ENCODE measurements around the gene KRT38.

Gene KRT38

GRCh38 chr17:41393294-41393693 is 47.5 kb downstream of the KRT38 start:
- Mint-ChIP-seq H3K4me3 (no peak overlapping the region), H3K27me3 (ENCODE audit: low read depth) (no peaks in the 10 kb centered on the region), H3K4me1 (peaks cover 28% of the 10 kb centered on the region), H3K36me3 (ENCODE audit: low read depth) (no peaks in the 10 kb centered on the region), H3K9me3 (peaks cover 2% of the 10 kb centered on the region), H3K27ac (peak overlapping the region in 1 of 3 experiments; percentile 6)
- TF ChIP-seq CTCF (IDR thresholded peaks at IDR 0.05; ENCODE audit: unreplicated experiment in 3 of 3) = no peak

- no peak for TF ChIP-seq CTCF (IDR thresholded peaks at IDR 0.05; ENCODE audit: unreplicated experiment in 3 of 3)
Measured at GRCh38 chr17:41392278-41392677, 48.5 kb downstream of the KRT38 start.

GRCh38 chr17:41391535-41391934 is 49.2 kb downstream of the KRT38 start:
- Mint-ChIP-seq H3K27ac (no peak overlapping the region), H3K9me3 (peaks cover 11% of the 10 kb centered on the region), H3K27me3 (ENCODE audit: low read depth) (no peaks in the 10 kb centered on the region), H3K4me3 (no peak overlapping the region), H3K4me1 (peaks cover 28% of the 10 kb centered on the region), H3K36me3 (ENCODE audit: low read depth) (peaks cover 3% of the 10 kb centered on the region)
- TF ChIP-seq CTCF (IDR thresholded peaks at IDR 0.05; ENCODE audit: unreplicated experiment in 3 of 3) = no peak

More at GRCh38 chr17:41392278-41392677, 48.5 kb downstream of the KRT38 start:
- H3K27ac Mint-ChIP-seq = peak overlapping the region in 1 of 3 experiments; percentile 28
- no peaks in the 10 kb centered on the region for H3K27me3 Mint-ChIP-seq (ENCODE audit: low read depth)
- peaks cover 7% of the 10 kb centered on the region for H3K9me3 Mint-ChIP-seq
- peaks cover 28% of the 10 kb centered on the region for H3K4me1 Mint-ChIP-seq
- peaks cover 2% of the 10 kb centered on the region for H3K36me3 Mint-ChIP-seq (ENCODE audit: low read depth)
- H3K4me3 Mint-ChIP-seq = no peak overlapping the region

- Mint-ChIP-seq H3K4me3 (no peak overlapping the region), H3K27ac (peak overlapping the region; percentile 35 to 58 (median 49)), H3K36me3 (ENCODE audit: low read depth) (peaks cover 3% of the 10 kb centered on the region), H3K9me3 (peaks cover 15% of the 10 kb centered on the region), H3K27me3 (ENCODE audit: low read depth) (no peaks in the 10 kb centered on the region), H3K4me1 (peaks cover 28% of the 10 kb centered on the region)
- TF ChIP-seq CTCF (IDR thresholded peaks at IDR 0.05; ENCODE audit: unreplicated experiment in 3 of 3) = no peak
Measured at GRCh38 chr17:41390411-41390938, 50.3 kb downstream of the KRT38 start.

- Mint-ChIP-seq H3K4me3 (no peak overlapping the region), H3K27ac (no peak overlapping the region), H3K36me3 (ENCODE audit: low read depth) (peaks cover 3% of the 10 kb centered on the region), H3K27me3 (ENCODE audit: low read depth) (no peaks in the 10 kb centered on the region), H3K9me3 (peaks cover 15% of the 10 kb centered on the region), H3K4me1 (peaks cover 18% of the 10 kb centered on the region)
- no peak for TF ChIP-seq CTCF (IDR thresholded peaks at IDR 0.05; ENCODE audit: unreplicated experiment in 3 of 3)
Measured at GRCh38 chr17:41387670-41388069, 53.1 kb downstream of the KRT38 start.

- peaks cover 3% of the 10 kb centered on the region for H3K36me3 Mint-ChIP-seq (ENCODE audit: low read depth)
- no peak overlapping the region for H3K27ac Mint-ChIP-seq
- peaks cover 15% of the 10 kb centered on the region for H3K9me3 Mint-ChIP-seq
- H3K27me3 Mint-ChIP-seq (ENCODE audit: low read depth) = no peaks in the 10 kb centered on the region
- H3K4me1 Mint-ChIP-seq = peaks cover 12% of the 10 kb centered on the region
- H3K4me3 Mint-ChIP-seq = no peak overlapping the region
- no peak for TF ChIP-seq CTCF (IDR thresholded peaks at IDR 0.05; ENCODE audit: unreplicated experiment in 3 of 3)
Measured at GRCh38 chr17:41386227-41386626, 54.6 kb downstream of the KRT38 start.

Data from nephron (organoid).